Common myeloid progenitor, CD34-positive (primary cell): ENCODE data around the gene MTHFD2L.
"Not testable (repeated sequence)": the region's sequence is repeated elsewhere in the genome, so short reads cannot be mapped to it uniquely, and the experiment has no call there.

Source experiments
- CTCF ChIA-PET: fragments of 350-600 bp; sonication (Branson Sonifier 250); formaldehyde crosslinking; loops from one replicate; lab custom pipeline; 2021; ENCODE audit warnings: antibody characterized with exemption; lab: Charles Lee
- POLR2A ChIA-PET: fragments of 350-600 bp; sonication (Branson Sonifier 250); formaldehyde crosslinking; loops from one replicate; lab custom pipeline; 2021; ENCODE audit warnings: antibody characterized with exemption; lab: Charles Lee
- DNase-seq, 3 donors: peaks; one replicate each; pipeline versions ENCODE4 v3.0.0 to v3.0.0-alpha.2; 2013
- H3K27ac ChIP-seq, 2 experiments: 1 replicate in 1 of 2; 2 replicates in 1 of 2; pipeline ENCODE4 v1.7.0; 2013; ENCODE audit warnings: inconsistent platforms in 2 of 2, low read length in 2 of 2, mild to moderate bottlenecking in 2 of 2, low read depth in 1 of 2, moderate library complexity in 1 of 2; ENCODE audit not compliant: severe bottlenecking in 2 of 2, insufficient read depth in 1 of 2, poor library complexity in 1 of 2
- H3K27me3 ChIP-seq, 5 experiments: replicated peaks in 2 of 5; 1 replicate in 3 of 5; 2 replicates in 2 of 5; pipeline versions ENCODE4 v1.6.1 to v1.7.0; 2013; ENCODE audit warnings: low read length in 4 of 5, mild to moderate bottlenecking in 2 of 5, moderate library complexity in 2 of 5, inconsistent platforms in 1 of 5; ENCODE audit not compliant: insufficient read depth in 5 of 5, control insufficient read depth in 4 of 5
- H3K36me3 ChIP-seq, 4 experiments: 1 replicate in 2 of 4; 2 replicates in 2 of 4; pipeline versions ENCODE4 v1.6.1 to v1.7.0; 2013; ENCODE audit warnings: low read length in 3 of 4, control low read depth in 1 of 4, mild to moderate bottlenecking in 1 of 4; ENCODE audit not compliant: control insufficient read depth in 4 of 4, insufficient read depth in 4 of 4
- H3K4me1 ChIP-seq, 4 experiments: 1 replicate in 3 of 4; 2 replicates in 1 of 4; pipeline versions ENCODE4 v1.6.1 to v1.7.1; 2013; ENCODE audit warnings: low read length in 3 of 4, mild to moderate bottlenecking in 3 of 4, control low read depth in 1 of 4, inconsistent platforms in 1 of 4, moderate library complexity in 1 of 4; ENCODE audit not compliant: control insufficient read depth in 4 of 4, insufficient read depth in 4 of 4; ENCODE audit errors: control extremely low read depth in 1 of 4
- H3K4me3 ChIP-seq, 7 experiments: 1 replicate in 4 of 7; 2 replicates in 3 of 7; pipeline versions ENCODE4 v1.5.1 to v1.7.0; 2013; ENCODE audit warnings: mild to moderate bottlenecking in 7 of 7, low read length in 6 of 7, moderate library complexity in 6 of 7, inconsistent platforms in 2 of 7, low read depth in 2 of 7, control low read depth in 1 of 7; ENCODE audit not compliant: insufficient read depth in 4 of 7, control insufficient read depth in 1 of 7; ENCODE audit errors: extremely low read depth in 1 of 7
- H3K9me3 ChIP-seq, 5 experiments: 1 replicate in 4 of 5; 2 replicates in 1 of 5; pipeline versions ENCODE4 v1.6.1 to v1.7.1; 2013; ENCODE audit warnings: low read length in 4 of 5, mild to moderate bottlenecking in 2 of 5, inconsistent platforms in 1 of 5, low read depth in 1 of 5, moderate library complexity in 1 of 5; ENCODE audit not compliant: control insufficient read depth in 4 of 5, insufficient read depth in 2 of 5; ENCODE audit errors: control extremely low read depth in 1 of 5
- WGBS: methylation state at CpG from one replicate; pipeline ENCODE4 v1.1.5; 2013; ENCODE audit not compliant: insufficient coverage; 5-methylcytosine and 5-hydroxymethylcytosine counted together

The MTHFD2L gene

DNA sequence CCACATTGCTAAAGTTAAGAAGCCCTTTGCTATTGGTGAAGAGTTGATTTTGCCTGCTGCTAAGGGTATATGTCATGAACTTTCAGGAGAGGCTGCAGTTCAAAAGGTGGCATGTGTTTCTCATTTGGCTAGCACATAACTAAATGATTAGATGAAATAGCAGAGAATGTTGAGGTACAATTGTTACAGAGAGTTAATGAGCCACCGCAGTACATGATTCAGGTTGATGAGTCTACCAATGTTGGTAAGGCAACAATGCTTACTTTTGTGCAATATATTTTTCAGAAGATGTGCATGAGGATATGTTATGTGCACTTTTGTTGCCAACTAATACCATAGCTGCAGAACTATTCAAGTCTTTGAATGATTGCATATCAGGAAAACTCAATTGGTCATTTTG, 37.8 kb upstream of the MTHFD2L start:
- Histone ChIP-seq H3K27ac (no peak overlapping the region), H3K36me3 (no peaks in the 10 kb centered on the region), H3K9me3 (peaks cover 0 to 16% (median 0%) of the 10 kb centered on the region in 5 experiments), H3K4me1 (peaks cover 0 to 4% (median 0%) of the 10 kb centered on the region in 4 experiments), H3K4me3 (no peak overlapping the region), H3K27me3 (no peaks in the 10 kb centered on the region)
- DNase-seq, result no peak
- CTCF ChIA-PET, result interaction anchor here (1.1 kb wide), 1 partner anchor 14 kb away, joined by 4 read pairs; no protein-coding TSS in a partner anchor
- POLR2A ChIA-PET, result no interaction called here
- no CpG with 5 or more reads among the region's 1 CpG for WGBS

- H3K36me3 ChIP-seq, result no peaks in the 10 kb centered on the region
Measured at GRCh38 chr4:74121643-74122579, 36.0 kb upstream of the MTHFD2L start.

GRCh38 chr4:74123065-74123728, 34.7 kb upstream of the MTHFD2L start:
- no peak for DNase-seq
- no peaks in the 10 kb centered on the region for H3K36me3 ChIP-seq
- H3K9me3 ChIP-seq, result peaks cover 0 to 16% (median 0%) of the 10 kb centered on the region in 5 experiments
- H3K27ac ChIP-seq, result no peak overlapping the region
- WGBS, result no CpG with 5 or more reads among the region's 1 CpG
- H3K4me3 ChIP-seq, result no peak overlapping the region
- ChIA-PET POLR2A (no interaction called here), CTCF (interaction anchor here (1.0 kb wide), 1 partner anchor 24 kb away, joined by 3 read pairs; the partner anchor contains the start of gene CXCL2)
- no peaks in the 10 kb centered on the region for H3K27me3 ChIP-seq
- no peaks in the 10 kb centered on the region for H3K4me1 ChIP-seq

More at GRCh38 chr4:74121643-74122579, 36.0 kb upstream of the MTHFD2L start:
- ChIA-PET CTCF (no interaction called here), POLR2A (no interaction called here)
- Histone ChIP-seq H3K9me3 (peaks cover 0 to 16% (median 0%) of the 10 kb centered on the region in 5 experiments), H3K27ac (no peak overlapping the region), H3K4me3 (no peak overlapping the region), H3K27me3 (no peaks in the 10 kb centered on the region), H3K4me1 (peaks cover 0 to 4% (median 0%) of the 10 kb centered on the region in 4 experiments)
- DNase-seq, result no peak
- WGBS, result no CpG with 5 or more reads among the region's 2 CpGs

- WGBS, result 100% methylated on average over 1 of the region's 1 CpG
- Histone ChIP-seq H3K27me3 (no peaks in the 10 kb centered on the region), H3K4me3 (no peak overlapping the region), H3K4me1 (no peaks in the 10 kb centered on the region), H3K36me3 (no peaks in the 10 kb centered on the region), H3K27ac (no peak overlapping the region), H3K9me3 (peaks cover 0 to 10% (median 0%) of the 10 kb centered on the region in 5 experiments)
- ChIA-PET CTCF (interaction anchor here (0.6 kb wide), 1 partner anchor 48 kb away, joined by 3 read pairs; no protein-coding TSS in a partner anchor), POLR2A (interaction anchor here (0.6 kb wide), 2 partner anchors 558 to 821 kb away, joined by 3 read pairs; no protein-coding TSS in a partner anchor)
- no peak for DNase-seq
Measured at GRCh38 chr4:74125029-74125428, 32.9 kb upstream of the MTHFD2L start.

- H3K27ac ChIP-seq, result no peak overlapping the region
- no peaks in the 10 kb centered on the region for H3K36me3 ChIP-seq
- no CpG with 5 or more reads among the region's 4 CpGs for WGBS
- no peaks in the 10 kb centered on the region for H3K4me1 ChIP-seq
- no peak overlapping the region for H3K4me3 ChIP-seq
- POLR2A ChIA-PET, result no interaction called here
- CTCF ChIA-PET, result interaction anchor here (0.8 to 1.6 kb wide), 4 partner anchors 14 to 398 kb away, joined by 3 to 5 read pairs (median 4); no protein-coding TSS in a partner anchor
- peak in 2 of 3 donors; percentile 29 to 51 for DNase-seq
- H3K9me3 ChIP-seq, result peaks cover 0 to 7% (median 0%) of the 10 kb centered on the region in 5 experiments
- no peaks in the 10 kb centered on the region for H3K27me3 ChIP-seq
Measured at GRCh38 chr4:74127745-74128144, 30.2 kb upstream of the MTHFD2L start.

- H3K36me3 ChIP-seq, H3K9me3 ChIP-seq, H3K4me1 ChIP-seq, H3K27me3 ChIP-seq, H3K27ac ChIP-seq, H3K4me3 ChIP-seq, POLR2A ChIA-PET, DNase-seq: not testable (repeated sequence)
- WGBS, result 100% methylated on average over 1 of the region's 2 CpGs
- CTCF ChIA-PET, result interaction anchor here (0.6 to 3.8 kb wide), 4 partner anchors 15 to 790 kb away, joined by 3 to 27 read pairs (median 3); partner anchors contain the start of gene CXCL2
Measured at GRCh38 chr4:74130843-74131242, 27.1 kb upstream of the MTHFD2L start.
